HCT116 (cell line): ENCODE measurements around the gene KCNQ1OT1.

Experiments
- EZH2 ChIP-seq: fragments of 200-600 bp; sonication (generic); IDR thresholded peaks from 2 replicates; pipeline ENCODE4 v1.6.1; 2017; ENCODE audit warnings: antibody characterized with exemption, mixed run types
- POLR2A ChIP-seq: IDR thresholded peaks from 2 replicates; pipeline ENCODE4 v1.7.0; 2011; ENCODE audit warnings: borderline replicate concordance; ENCODE audit not compliant: insufficient read depth, insufficient read length; ENCODE audit errors: extremely low read depth
- TF ChIP-seq, protein P1 (sequence below), 3 experiments: fragments of 200-600 bp in 1 of 3; sonication (generic) in 1 of 3; IDR thresholded peaks in 2 of 3; conservative IDR thresholded peaks in 1 of 3; 2 replicates each; pipeline ENCODE4 v1.5.1; 2012 to 2017; ENCODE audit warnings: low read depth in 2 of 3, low read length in 2 of 3, antibody characterized with exemption in 1 of 3, borderline replicate concordance in 1 of 3, control low read depth in 1 of 3, mild to moderate bottlenecking in 1 of 3, mixed read lengths in 1 of 3, mixed run types in 1 of 3, moderate library complexity in 1 of 3; ENCODE audit not compliant: insufficient read depth in 1 of 3

- no peak for TF ChIP-seq POLR2A
- TF ChIP-seq, protein P1, sequence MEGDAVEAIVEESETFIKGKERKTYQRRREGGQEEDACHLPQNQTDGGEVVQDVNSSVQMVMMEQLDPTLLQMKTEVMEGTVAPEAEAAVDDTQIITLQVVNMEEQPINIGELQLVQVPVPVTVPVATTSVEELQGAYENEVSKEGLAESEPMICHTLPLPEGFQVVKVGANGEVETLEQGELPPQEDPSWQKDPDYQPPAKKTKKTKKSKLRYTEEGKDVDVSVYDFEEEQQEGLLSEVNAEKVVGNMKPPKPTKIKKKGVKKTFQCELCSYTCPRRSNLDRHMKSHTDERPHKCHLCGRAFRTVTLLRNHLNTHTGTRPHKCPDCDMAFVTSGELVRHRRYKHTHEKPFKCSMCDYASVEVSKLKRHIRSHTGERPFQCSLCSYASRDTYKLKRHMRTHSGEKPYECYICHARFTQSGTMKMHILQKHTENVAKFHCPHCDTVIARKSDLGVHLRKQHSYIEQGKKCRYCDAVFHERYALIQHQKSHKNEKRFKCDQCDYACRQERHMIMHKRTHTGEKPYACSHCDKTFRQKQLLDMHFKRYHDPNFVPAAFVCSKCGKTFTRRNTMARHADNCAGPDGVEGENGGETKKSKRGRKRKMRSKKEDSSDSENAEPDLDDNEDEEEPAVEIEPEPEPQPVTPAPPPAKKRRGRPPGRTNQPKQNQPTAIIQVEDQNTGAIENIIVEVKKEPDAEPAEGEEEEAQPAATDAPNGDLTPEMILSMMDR (IDR thresholded peaks at IDR 0.05 in 2 of 3, conservative IDR thresholded peaks at IDR 0.05 in 1 of 3; ENCODE audit: borderline replicate concordance in 1 of 3, insufficient read depth in 1 of 3, low read depth in 2 of 3, low read length in 2 of 3) = no peak
- TF ChIP-seq EZH2 = no peak
Measured at GRCh38 chr11:2732940-2733628, 33.3 kb upstream of the KCNQ1OT1 start.
